ENCODE measurements around the gene RC3H2. TPM values are rescaled to one million over a fixed set of nuclear protein-coding genes. Genes with fewer than 3 reads are reported as not detected.

The RC3H2 gene
- total and polyA plus RNA-seq, 2 of the 13 experiments (the other 11 are each of a cell fraction or from before 2014, with no cell fraction given) = 21.0 to 36.4 TPM

GRCh38 chr9:122944960-122945888 lies 40.1 kb upstream of the RC3H2 start:
- H3K9me3 ChIP-seq (ENCODE audit: low read length) = no peaks in the 10 kb centered on the region
- peak; percentile 69 for TF ChIP-seq SRF (IDR thresholded peaks at IDR 0.05; ENCODE audit: low read depth, low read length)
- TF ChIP-seq FOXA3 (CRISPR knock-in tag; IDR thresholded peaks at IDR 0.05) = no peak
- DNase-seq (ENCODE audit: low spot score) (no peak), ATAC-seq (no peak), FAIRE-seq (no peak)
- H3K79me2 ChIP-seq (ENCODE audit: insufficient read depth, low read length) = peaks cover 81% of the 10 kb centered on the region
- in situ Hi-C loops (cut with HindIII; ENCODE audit: extremely low pct_ligation_motif_present, low pct_unique_long_range_greater_than_20kb) = no loop called here
- no peaks in the 10 kb centered on the region for H4K20me1 ChIP-seq (ENCODE audit: insufficient read depth, low read length)
- H3K36me3 ChIP-seq (replicated peaks in 1 of 2; ENCODE audit: control insufficient read depth in 1 of 2, insufficient read depth in 2 of 2, low read length in 2 of 2) = peaks cover 0 to 2% of the 10 kb centered on the region in 2 experiments; a peak in 2 of 5 replicates
- intact Hi-C loops (cut with micrococcal nuclease; ENCODE audit: unreplicated experiment) = loop anchor here (10.0 kb wide), 1 partner anchor 50 kb away; no protein-coding TSS in a partner anchor
- BruUV-seq (replicated peaks) = no TSS peak
- no peak overlapping the region for H2AFZ ChIP-seq (ENCODE audit: low read length)
- ChIA-PET CTCF (ENCODE audit: low intra/inter-chr PET ratio, low total read pairs) (no interaction called here), POLR2A (interaction anchor here (1.1 kb wide), 1 partner anchor 14 kb away, joined by 4 read pairs; the partner anchor contains the start of gene ZBTB26)
- H3K27me3 ChIP-seq (ENCODE audit: control insufficient read depth in 1 of 2, insufficient read depth in 2 of 2, low read length in 2 of 2) = peaks cover 0 to 3% of the 10 kb centered on the region in 2 experiments; a peak in 1 of 5 replicates
- no peak overlapping the region for H3K9ac ChIP-seq (ENCODE audit: insufficient read depth, low read depth, low read length)
- H3K4me1 ChIP-seq (ENCODE audit: insufficient read depth, low read length) = peaks cover 68% of the 10 kb centered on the region
- H3K4me2 ChIP-seq (ENCODE audit: low read depth, low read length) = no peak overlapping the region
- 80% methylated on average over 4 of the region's 4 CpGs for WGBS (ENCODE audit: low lambda C conversion rate)
- H3K27ac ChIP-seq (ENCODE audit: extremely low read length, insufficient read depth, low read length) = peak overlapping the region; percentile 2
- H3K4me3 ChIP-seq (replicated peaks in 1 of 3; ENCODE audit: insufficient read depth in 1 of 3, low read depth in 2 of 3, low read length in 3 of 3) = no peak overlapping the region

- H4K20me1 ChIP-seq (ENCODE audit: insufficient read depth, low read length) = no peaks in the 10 kb centered on the region
- 3% methylated on average over 17 of the region's 17 CpGs for WGBS (ENCODE audit: low lambda C conversion rate)
- no peak overlapping the region for H2AFZ ChIP-seq (ENCODE audit: low read length)
- ATAC-seq (peak; percentile 51), FAIRE-seq (no peak), DNase-seq (ENCODE audit: low spot score) (peak; percentile 38)
- CTCF ChIA-PET (ENCODE audit: low intra/inter-chr PET ratio, low total read pairs) = no interaction called here
- peaks cover 55% of the 10 kb centered on the region for H3K79me2 ChIP-seq (ENCODE audit: insufficient read depth, low read length)
- peak overlapping the region; percentile 77 for H3K27ac ChIP-seq (ENCODE audit: extremely low read length, insufficient read depth, low read length)
- H3K36me3 ChIP-seq (replicated peaks in 1 of 2; ENCODE audit: control insufficient read depth in 1 of 2, insufficient read depth in 2 of 2, low read length in 2 of 2) = peaks cover 0 to 10% of the 10 kb centered on the region in 2 experiments; a peak in 3 of 5 replicates
- peak overlapping the region; percentile 84 for H3K4me2 ChIP-seq (ENCODE audit: low read depth, low read length)
- BruUV-seq (replicated peaks) = TSS peak; percentile 69
- peak overlapping the region; percentile 81 for H3K9ac ChIP-seq (ENCODE audit: insufficient read depth, low read depth, low read length)
- in situ Hi-C loops (cut with HindIII; ENCODE audit: extremely low pct_ligation_motif_present, low pct_unique_long_range_greater_than_20kb) (no loop called here), intact Hi-C loops (cut with micrococcal nuclease; ENCODE audit: unreplicated experiment) (loop anchor here (10.0 kb wide), 1 partner anchor 53 kb away; no protein-coding TSS in a partner anchor)
- no peaks in the 10 kb centered on the region for H3K9me3 ChIP-seq (ENCODE audit: low read length)
- peaks cover 0 to 3% of the 10 kb centered on the region in 2 experiments; a peak in 1 of 5 replicates for H3K27me3 ChIP-seq (ENCODE audit: control insufficient read depth in 1 of 2, insufficient read depth in 2 of 2, low read length in 2 of 2)
- peaks cover 64% of the 10 kb centered on the region for H3K4me1 ChIP-seq (ENCODE audit: insufficient read depth, low read length)
- POLR2A ChIA-PET = interaction anchor here (1.0 to 5.2 kb wide), 7 partner anchors 10 to 113 kb away, joined by 4 to 107 read pairs (median 12); partner anchors contain the start of genes PDCL, RC3H2, ZBTB26 and ZBTB6
- H3K4me3 ChIP-seq (replicated peaks in 1 of 3; ENCODE audit: insufficient read depth in 1 of 3, low read depth in 2 of 3, low read length in 3 of 3) = peak overlapping the region; percentile 78 to 97 (median 90)
- 0 out of 4 replicates have a peak, but pooled peaks of 1 of the 2 experiments have one; percentile 9 for TF ChIP-seq HMGXB4 (CRISPR knock-in tag; IDR thresholded peaks at IDR 0.05; ENCODE audit: borderline replicate concordance in 1 of 2, low read depth in 1 of 2)
- TF ChIP-seq, protein P1, sequence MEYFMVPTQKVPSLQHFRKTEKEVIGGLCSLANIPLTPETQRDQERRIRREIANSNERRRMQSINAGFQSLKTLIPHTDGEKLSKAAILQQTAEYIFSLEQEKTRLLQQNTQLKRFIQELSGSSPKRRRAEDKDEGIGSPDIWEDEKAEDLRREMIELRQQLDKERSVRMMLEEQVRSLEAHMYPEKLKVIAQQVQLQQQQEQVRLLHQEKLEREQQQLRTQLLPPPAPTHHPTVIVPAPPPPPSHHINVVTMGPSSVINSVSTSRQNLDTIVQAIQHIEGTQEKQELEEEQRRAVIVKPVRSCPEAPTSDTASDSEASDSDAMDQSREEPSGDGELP (IDR thresholded peaks at IDR 0.05; ENCODE audit: borderline replicate concordance, low read depth) = 0 out of 2 replicates have a peak, but pooled peaks have one; percentile 8
- TF ChIP-seq, protein P2, sequence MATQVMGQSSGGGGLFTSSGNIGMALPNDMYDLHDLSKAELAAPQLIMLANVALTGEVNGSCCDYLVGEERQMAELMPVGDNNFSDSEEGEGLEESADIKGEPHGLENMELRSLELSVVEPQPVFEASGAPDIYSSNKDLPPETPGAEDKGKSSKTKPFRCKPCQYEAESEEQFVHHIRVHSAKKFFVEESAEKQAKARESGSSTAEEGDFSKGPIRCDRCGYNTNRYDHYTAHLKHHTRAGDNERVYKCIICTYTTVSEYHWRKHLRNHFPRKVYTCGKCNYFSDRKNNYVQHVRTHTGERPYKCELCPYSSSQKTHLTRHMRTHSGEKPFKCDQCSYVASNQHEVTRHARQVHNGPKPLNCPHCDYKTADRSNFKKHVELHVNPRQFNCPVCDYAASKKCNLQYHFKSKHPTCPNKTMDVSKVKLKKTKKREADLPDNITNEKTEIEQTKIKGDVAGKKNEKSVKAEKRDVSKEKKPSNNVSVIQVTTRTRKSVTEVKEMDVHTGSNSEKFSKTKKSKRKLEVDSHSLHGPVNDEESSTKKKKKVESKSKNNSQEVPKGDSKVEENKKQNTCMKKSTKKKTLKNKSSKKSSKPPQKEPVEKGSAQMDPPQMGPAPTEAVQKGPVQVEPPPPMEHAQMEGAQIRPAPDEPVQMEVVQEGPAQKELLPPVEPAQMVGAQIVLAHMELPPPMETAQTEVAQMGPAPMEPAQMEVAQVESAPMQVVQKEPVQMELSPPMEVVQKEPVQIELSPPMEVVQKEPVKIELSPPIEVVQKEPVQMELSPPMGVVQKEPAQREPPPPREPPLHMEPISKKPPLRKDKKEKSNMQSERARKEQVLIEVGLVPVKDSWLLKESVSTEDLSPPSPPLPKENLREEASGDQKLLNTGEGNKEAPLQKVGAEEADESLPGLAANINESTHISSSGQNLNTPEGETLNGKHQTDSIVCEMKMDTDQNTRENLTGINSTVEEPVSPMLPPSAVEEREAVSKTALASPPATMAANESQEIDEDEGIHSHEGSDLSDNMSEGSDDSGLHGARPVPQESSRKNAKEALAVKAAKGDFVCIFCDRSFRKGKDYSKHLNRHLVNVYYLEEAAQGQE (IDR thresholded peaks at IDR 0.05; ENCODE audit: borderline replicate concordance in 1 of 2, low read depth in 1 of 2, low read length in 2 of 2) = peak; percentile 9 to 80
- TF ChIP-seq HNRNPLL (IDR thresholded peaks at IDR 0.05; ENCODE audit: low read depth, low read length, poor library complexity, severe bottlenecking) = no peak
Observed at GRCh38 chr9:122941582-122942234, 36.5 kb upstream of the RC3H2 start.
